ENCODE measurements around the gene POLN. TPM values are rescaled to one million over a fixed set of nuclear protein-coding genes. Genes with fewer than 3 reads are reported as not detected.

POLN gene
- total and polyA plus RNA-seq, 2 of the 4 experiments (the other 2 are of a cell fraction) = 0.63 to 0.72 TPM

DNA sequence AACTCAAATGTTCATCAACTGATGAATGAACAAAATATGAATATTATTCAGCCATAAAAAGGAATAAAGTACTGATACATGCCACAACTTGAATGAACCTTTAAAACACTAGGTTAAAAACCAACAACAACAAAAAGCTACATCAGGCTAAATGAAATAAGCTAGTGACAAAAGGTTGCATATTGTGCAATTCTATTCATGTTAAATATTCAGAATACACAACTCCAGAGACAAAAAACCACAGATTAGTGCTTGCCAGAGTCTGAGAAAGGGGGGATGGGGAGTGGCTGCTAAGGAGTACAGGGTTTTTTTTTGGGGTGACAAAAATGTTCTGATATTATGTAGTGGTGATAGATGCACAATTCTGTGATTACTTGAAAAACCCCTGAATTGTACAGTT, 58.5 kb downstream of the POLN start:
- Histone ChIP-seq H3K14ac (replicated peaks; ENCODE audit: low read depth, low read length) (no peak overlapping the region), H3K23ac (ENCODE audit: low read depth, low read length) (no peak overlapping the region), H3K4me3 (ENCODE audit: insufficient read depth, low read depth, low read length) (no peak overlapping the region), H3K36me3 (ENCODE audit: control insufficient read depth, insufficient read depth, low read length) (no peaks in the 10 kb centered on the region), H3K56ac (ENCODE audit: extremely low read depth, insufficient read depth, low read length) (no peak overlapping the region), H2AFZ (replicated peaks; ENCODE audit: low read length, poor library complexity) (no peak overlapping the region), H2BK15ac (ENCODE audit: low read depth, low read length) (no peak overlapping the region), H3K4me2 (ENCODE audit: low read depth, low read length) (no peak overlapping the region), H3K4ac (ENCODE audit: low read depth, low read length) (no peak overlapping the region), H4K20me1 (ENCODE audit: insufficient read depth, low read length) (no peaks in the 10 kb centered on the region), H4K8ac (ENCODE audit: low read depth in 2 of 2, low read length in 2 of 2) (no peak overlapping the region), H3K27me3 (ENCODE audit: control insufficient read depth, insufficient read depth, low read length) (no peaks in the 10 kb centered on the region), H2BK5ac (ENCODE audit: low read depth, low read length, poor library complexity, severe bottlenecking) (no peak overlapping the region), H2AK5ac (ENCODE audit: low read depth, low read length) (no peak overlapping the region), H3K79me1 (ENCODE audit: low read depth in 1 of 2, low read length in 2 of 2) (no peaks in the 10 kb centered on the region; a peak in 1 of 4 replicates), H2BK120ac (ENCODE audit: low read depth, low read length) (no peak overlapping the region), H3K9ac (ENCODE audit: low read depth, low read length) (no peak overlapping the region), H3K9me1 (ENCODE audit: insufficient read depth, low read length) (peaks cover 4% of the 10 kb centered on the region; the same call in 1 of the 2 replicates), H4K91ac (ENCODE audit: insufficient read depth, low read depth, low read length) (no peak overlapping the region), H3K4me1 (ENCODE audit: control insufficient read depth, insufficient read depth, low read length) (no peaks in the 10 kb centered on the region), H3K9me3 (ENCODE audit: control insufficient read depth, insufficient read depth, low read length) (no peaks in the 10 kb centered on the region), H2AK9ac (replicated peaks; ENCODE audit: low read depth, low read length, poor library complexity) (no peak overlapping the region), H3K27ac (ENCODE audit: insufficient read depth, low read length) (no peak overlapping the region), H3K18ac (ENCODE audit: low read depth, low read length) (no peak overlapping the region), H4K5ac (ENCODE audit: low read depth, low read length) (no peak overlapping the region), H2BK20ac (ENCODE audit: low read depth, low read length) (no peak overlapping the region)
- ATAC-seq (ENCODE audit: low read depth) (no peak), DNase-seq (no peak)
- TF ChIP-seq POLR2A (IDR thresholded peaks at IDR 0.05; ENCODE audit: low read depth, low read length) = no peak
- TF ChIP-seq CEBPB (IDR thresholded peaks at IDR 0.05; ENCODE audit: low read depth, low read length) = peak; percentile 58
- in situ Hi-C loops (cut with MboI; ENCODE audit: low sequenced_read_pairs) (no loop called here), dilution Hi-C loops (cut with HindIII; ENCODE audit: low sequenced_read_pairs, unreplicated experiment) (no loop called here), intact Hi-C loops (cut with micrococcal nuclease) (no loop called here)
- ChIA-PET POLR2A (ENCODE audit: unreplicated experiment) (no interaction called here), CTCF (no interaction called here)
- BruUV-seq (replicated peaks) = no TSS peak

Data from IMR-90 (cell line).